Keratinocyte (primary cell): ENCODE measurements around the gene WNK2. TPM values are rescaled to one million over a fixed set of nuclear protein-coding genes. Genes with fewer than 3 reads are reported as not detected.

ENCODE experiments used
- DNase-seq: peaks from one replicate; pipeline ENCODE4 v3.0.0-alpha.2; 2011; ENCODE audit warnings: low read depth, missing footprints, low spot score
- FAIRE-seq: peaks from 2 replicates; lab custom pipeline; 2011; peaks lifted over from hg19 to GRCh38; lab: Jason Lieb, UNC
- H2AFZ ChIP-seq: 2 replicates; pipeline ENCODE4 v1.6.0; 2012; ENCODE audit warnings: low read length, control low read depth, inconsistent platforms; ENCODE audit not compliant: control insufficient read depth
- H3K27ac ChIP-seq: 2 replicates; pipeline ENCODE4 v1.5.1; 2011; ENCODE audit warnings: low read length; ENCODE audit not compliant: control insufficient read depth, insufficient read depth
- H3K27me3 ChIP-seq: 3 replicates; pipeline ENCODE4 v1.6.0; 2011; ENCODE audit warnings: low read length; ENCODE audit not compliant: control insufficient read depth, insufficient read depth; ENCODE audit errors: extremely low read depth
- H3K36me3 ChIP-seq, 2 experiments: 2 replicates in 1 of 2; 3 replicates in 1 of 2; pipeline ENCODE4 v1.5.1; 2011; ENCODE audit warnings: low read length in 2 of 2, mild to moderate bottlenecking in 1 of 2; ENCODE audit not compliant: control insufficient read depth in 2 of 2, insufficient read depth in 2 of 2; ENCODE audit errors: extremely low read depth in 1 of 2
- H3K4me1 ChIP-seq: 3 replicates; pipeline ENCODE4 v1.5.1; 2011; ENCODE audit warnings: low read length; ENCODE audit not compliant: control insufficient read depth, insufficient read depth; ENCODE audit errors: extremely low read depth
- H3K4me2 ChIP-seq: 3 replicates; pipeline ENCODE4 v1.6.0; 2011; ENCODE audit warnings: low read depth, low read length; ENCODE audit not compliant: control insufficient read depth, insufficient read depth; ENCODE audit errors: extremely low read depth
- H3K4me3 ChIP-seq, 3 experiments: fragments of 200-600 bp in 1 of 3; sonication (generic) in 1 of 3; 2 replicates in 2 of 3; 3 replicates in 1 of 3; pipeline ENCODE4 v1.5.1; 2011 to 2016; ENCODE audit warnings: low read length in 3 of 3, mild to moderate bottlenecking in 3 of 3, control low read depth in 2 of 3, inconsistent platforms in 1 of 3, low read depth in 1 of 3, mixed read lengths in 1 of 3, mixed run types in 1 of 3, moderate library complexity in 1 of 3; ENCODE audit not compliant: control insufficient read depth in 2 of 3, insufficient read depth in 2 of 3; ENCODE audit errors: extremely low read depth in 1 of 3
- H3K79me2 ChIP-seq: 2 replicates; pipeline ENCODE4 v1.6.0; 2012; ENCODE audit warnings: low read length; ENCODE audit not compliant: control insufficient read depth, insufficient read depth
- H3K9ac ChIP-seq: 3 replicates; pipeline ENCODE4 v1.6.0; 2011; ENCODE audit warnings: low read length; ENCODE audit not compliant: control insufficient read depth, insufficient read depth; ENCODE audit errors: extremely low read depth
- H3K9me1 ChIP-seq: 3 replicates; pipeline ENCODE4 v1.6.0; 2011; ENCODE audit warnings: low read length; ENCODE audit not compliant: control insufficient read depth, insufficient read depth; ENCODE audit errors: extremely low read depth
- H3K9me3 ChIP-seq: 2 replicates; pipeline ENCODE4 v1.5.1; 2012; ENCODE audit warnings: low read depth, low read length; ENCODE audit not compliant: control insufficient read depth
- H4K20me1 ChIP-seq: 3 replicates; pipeline ENCODE4 v1.6.0; 2011; ENCODE audit warnings: low read length; ENCODE audit not compliant: control insufficient read depth, insufficient read depth; ENCODE audit errors: extremely low read depth
- EZH2 ChIP-seq: IDR thresholded peaks from one replicate; pipeline ENCODE4 v1.6.1; 2012; ENCODE audit warnings: inconsistent platforms, mild to moderate bottlenecking, low read length, moderate library complexity
- dilution Hi-C: fragments of 300-500 bp; cut with MboI; formaldehyde crosslinking; loops from one replicate; pipeline ENCODE4 v1.7.0; 2020; ENCODE audit warnings: low sequenced_read_pairs; ENCODE audit not compliant: extremely low pct_ligation_motif_present
- polyA plus RNA-seq, 5 experiments: library from polyadenylated mRNA; depleted of rRNA in 3 of 5; stranded (reverse) in 3 of 5; stranded (forward) in 1 of 5; unstranded in 1 of 5; fragments of >200 nt; gene quantifications; 1 replicate in 1 of 5; 2 replicates in 3 of 5; 3 replicates in 1 of 5; pipeline versions ENCODE4 v1.2.1 to v1.2.3, GENCODE V29; 2011 to 2012; ENCODE audit warnings: missing spikeins in 2 of 5, low read depth in 1 of 5, low replicate concordance in 1 of 5
- TF ChIP-seq, protein P1 (sequence below), 3 experiments: IDR thresholded peaks in 1 of 3; conservative IDR thresholded peaks in 1 of 3; optimal IDR thresholded peaks in 1 of 3; 2 replicates in 2 of 3; 3 replicates in 1 of 3; pipeline versions ENCODE3 to v1.5.1; 2011; ENCODE audit warnings: low read length in 3 of 3, mild to moderate bottlenecking in 3 of 3, moderate library complexity in 2 of 3, control low read depth in 1 of 3, inconsistent platforms in 1 of 3; ENCODE audit not compliant: insufficient read depth in 2 of 3; ENCODE audit errors: extremely low read depth in 1 of 3

WNK2 gene
- polyA plus RNA-seq, 1 donor (not counting 4 experiments of a cell fraction or from before 2014, with no cell fraction given), result not detected

DNA sequence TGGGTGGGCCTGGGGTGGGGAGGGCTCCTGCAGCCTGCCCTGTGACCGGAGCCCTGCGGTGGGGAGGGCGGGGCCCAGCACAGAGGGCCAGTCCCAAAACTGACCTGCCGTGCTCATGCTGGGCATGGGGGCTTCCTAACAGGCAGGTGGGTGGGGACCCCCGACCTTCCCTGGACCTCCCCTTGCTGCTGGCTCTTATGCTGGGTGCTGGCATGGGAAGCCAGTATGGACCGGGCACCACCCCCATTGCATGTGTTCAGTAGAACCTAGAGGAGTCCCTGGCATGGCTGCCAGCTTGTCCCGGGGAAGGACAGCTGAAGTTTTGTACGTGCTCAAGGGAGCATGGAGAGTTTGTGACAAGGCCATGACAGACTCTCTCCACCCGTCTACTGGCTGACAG is 37.1 kb downstream of the WNK2 start:
- no peaks in the 10 kb centered on the region for H3K9me3 ChIP-seq
- no peak for DNase-seq
- no peak overlapping the region for H2AFZ ChIP-seq
- H3K79me2 ChIP-seq, result no peaks in the 10 kb centered on the region
- H3K9me1 ChIP-seq, result peaks cover 3% of the 10 kb centered on the region
- peaks cover 11% of the 10 kb centered on the region for H4K20me1 ChIP-seq
- peaks cover 4% of the 10 kb centered on the region for H3K27me3 ChIP-seq
- H3K27ac ChIP-seq, result no peak overlapping the region
- no peak overlapping the region for H3K9ac ChIP-seq
- H3K4me3 ChIP-seq, result no peak overlapping the region
- H3K36me3 ChIP-seq, result no peaks in the 10 kb centered on the region
- dilution Hi-C loops, result no loop called here
- H3K4me2 ChIP-seq, result no peak overlapping the region
- H3K4me1 ChIP-seq, result peaks cover 24% of the 10 kb centered on the region
- TF ChIP-seq, protein P1, sequence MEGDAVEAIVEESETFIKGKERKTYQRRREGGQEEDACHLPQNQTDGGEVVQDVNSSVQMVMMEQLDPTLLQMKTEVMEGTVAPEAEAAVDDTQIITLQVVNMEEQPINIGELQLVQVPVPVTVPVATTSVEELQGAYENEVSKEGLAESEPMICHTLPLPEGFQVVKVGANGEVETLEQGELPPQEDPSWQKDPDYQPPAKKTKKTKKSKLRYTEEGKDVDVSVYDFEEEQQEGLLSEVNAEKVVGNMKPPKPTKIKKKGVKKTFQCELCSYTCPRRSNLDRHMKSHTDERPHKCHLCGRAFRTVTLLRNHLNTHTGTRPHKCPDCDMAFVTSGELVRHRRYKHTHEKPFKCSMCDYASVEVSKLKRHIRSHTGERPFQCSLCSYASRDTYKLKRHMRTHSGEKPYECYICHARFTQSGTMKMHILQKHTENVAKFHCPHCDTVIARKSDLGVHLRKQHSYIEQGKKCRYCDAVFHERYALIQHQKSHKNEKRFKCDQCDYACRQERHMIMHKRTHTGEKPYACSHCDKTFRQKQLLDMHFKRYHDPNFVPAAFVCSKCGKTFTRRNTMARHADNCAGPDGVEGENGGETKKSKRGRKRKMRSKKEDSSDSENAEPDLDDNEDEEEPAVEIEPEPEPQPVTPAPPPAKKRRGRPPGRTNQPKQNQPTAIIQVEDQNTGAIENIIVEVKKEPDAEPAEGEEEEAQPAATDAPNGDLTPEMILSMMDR (optimal IDR thresholded peaks at IDR 0.05 in 1 of 3, IDR thresholded peaks at IDR 0.05 in 1 of 3, conservative IDR thresholded peaks at IDR 0.05 in 1 of 3; ENCODE audit: extremely low read depth in 1 of 3, insufficient read depth in 2 of 3, low read length in 3 of 3), result no peak
- no peak for FAIRE-seq

DNA sequence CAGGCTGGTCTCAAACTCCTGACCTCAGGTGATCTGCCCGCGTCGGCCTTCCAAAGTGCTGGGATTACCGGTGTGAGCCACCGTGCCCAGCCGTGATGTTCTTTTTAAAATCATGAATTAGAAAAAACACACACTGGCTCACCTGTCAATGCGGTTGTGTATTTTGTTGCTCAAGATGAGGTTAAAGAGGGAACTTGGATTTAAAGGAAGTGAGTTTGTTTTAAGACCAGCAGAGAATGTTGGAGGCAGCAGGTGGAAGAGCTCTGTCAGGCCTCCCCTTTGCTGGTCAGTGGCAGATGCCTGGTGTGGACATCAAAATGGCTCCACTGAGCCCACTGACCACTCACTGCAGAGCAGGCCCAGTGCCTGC is 38.9 kb downstream of the WNK2 start:
- peaks cover 3% of the 10 kb centered on the region for H3K9me1 ChIP-seq
- FAIRE-seq, result no peak
- no peak overlapping the region for H3K9ac ChIP-seq
- peaks cover 11% of the 10 kb centered on the region for H4K20me1 ChIP-seq
- H3K4me1 ChIP-seq, result peaks cover 24% of the 10 kb centered on the region
- H3K79me2 ChIP-seq, result no peaks in the 10 kb centered on the region
- peaks cover 4% of the 10 kb centered on the region for H3K27me3 ChIP-seq
- no peak overlapping the region for H3K4me3 ChIP-seq
- no peaks in the 10 kb centered on the region for H3K36me3 ChIP-seq
- H3K9me3 ChIP-seq, result no peaks in the 10 kb centered on the region
- H3K27ac ChIP-seq, result no peak overlapping the region
- TF ChIP-seq, protein P1 (optimal IDR thresholded peaks at IDR 0.05 in 1 of 3, IDR thresholded peaks at IDR 0.05 in 1 of 3, conservative IDR thresholded peaks at IDR 0.05 in 1 of 3; ENCODE audit: extremely low read depth in 1 of 3, insufficient read depth in 2 of 3, low read length in 3 of 3), result no peak
- TF ChIP-seq EZH2, result no peak
- no peak overlapping the region for H2AFZ ChIP-seq
- DNase-seq, result no peak
- peak overlapping the region; percentile 65 for H3K4me2 ChIP-seq
- dilution Hi-C loops, result no loop called here
